ENCODE measurements around the gene ZNF668.

ZNF668 gene

DNA sequence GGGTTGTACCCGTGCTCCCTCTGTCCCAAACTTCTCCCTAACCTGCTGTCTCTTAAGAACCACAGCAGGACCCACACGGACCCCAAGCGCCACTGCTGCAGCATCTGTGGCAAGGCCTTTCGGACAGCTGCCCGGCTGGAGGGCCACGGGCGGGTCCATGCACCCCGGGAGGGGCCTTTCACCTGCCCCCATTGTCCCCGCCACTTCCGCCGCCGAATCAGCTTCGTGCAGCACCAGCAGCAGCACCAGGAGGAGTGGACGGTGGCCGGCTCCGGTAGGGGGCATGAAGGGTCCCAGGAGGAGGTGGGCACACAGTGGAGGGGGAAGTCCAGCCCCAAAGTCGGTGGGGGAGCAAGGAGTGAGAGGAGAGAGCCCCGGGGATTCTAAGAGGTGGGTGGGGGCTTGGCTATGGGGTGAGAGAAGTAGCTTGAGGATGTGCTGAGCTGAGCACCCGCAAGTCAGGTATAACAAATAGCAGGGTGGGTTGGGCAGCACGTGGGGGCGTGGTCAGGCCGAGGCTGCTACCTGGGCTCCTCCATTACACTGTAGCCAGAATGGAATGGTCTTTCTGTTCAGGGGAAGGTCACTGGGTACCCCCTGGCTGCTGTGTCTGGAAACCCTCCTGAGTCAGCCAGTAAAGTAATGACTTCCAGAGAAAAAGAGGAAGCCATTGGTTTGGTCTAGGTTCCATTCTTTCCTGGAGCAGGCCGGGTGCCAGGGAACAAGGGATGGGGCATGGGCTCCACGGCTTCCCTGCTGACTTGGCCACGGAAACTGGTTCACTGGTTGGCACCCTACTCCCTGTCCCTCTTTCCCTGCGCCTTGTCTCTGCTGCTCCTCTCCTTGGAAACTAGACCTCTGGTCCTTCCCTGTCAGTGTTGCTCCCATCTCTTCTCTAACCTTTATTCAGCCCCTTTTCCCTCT lies 7.7 kb upstream of the ZNF668 start:
- DNase-seq: no peak

DNA sequence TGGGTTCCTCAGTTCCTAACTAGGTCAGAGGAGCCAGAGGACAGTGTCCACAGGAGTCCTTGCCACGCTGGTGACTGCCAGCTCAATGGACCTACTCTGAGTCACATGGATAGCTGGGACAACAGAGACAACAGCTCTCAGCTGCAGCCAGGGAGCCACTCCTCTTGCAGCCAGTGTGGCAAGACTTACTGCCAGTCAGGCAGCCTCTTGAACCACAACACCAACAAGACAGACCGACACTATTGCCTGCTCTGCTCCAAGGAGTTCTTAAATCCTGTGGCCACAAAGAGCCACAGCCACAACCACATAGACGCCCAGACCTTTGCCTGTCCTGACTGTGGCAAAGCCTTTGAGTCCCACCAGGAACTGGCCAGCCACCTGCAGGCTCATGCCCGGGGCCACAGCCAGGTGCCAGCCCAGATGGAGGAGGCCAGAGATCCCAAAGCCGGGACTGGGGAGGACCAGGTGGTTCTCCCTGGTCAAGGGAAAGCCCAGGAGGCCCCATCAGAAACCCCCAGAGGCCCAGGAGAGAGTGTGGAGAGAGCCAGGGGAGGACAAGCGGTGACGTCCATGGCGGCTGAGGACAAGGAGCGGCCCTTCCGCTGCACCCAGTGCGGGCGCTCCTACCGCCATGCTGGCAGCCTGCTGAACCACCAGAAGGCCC lies 6.8 kb upstream of the ZNF668 start:
- no peak for DNase-seq

DNA sequence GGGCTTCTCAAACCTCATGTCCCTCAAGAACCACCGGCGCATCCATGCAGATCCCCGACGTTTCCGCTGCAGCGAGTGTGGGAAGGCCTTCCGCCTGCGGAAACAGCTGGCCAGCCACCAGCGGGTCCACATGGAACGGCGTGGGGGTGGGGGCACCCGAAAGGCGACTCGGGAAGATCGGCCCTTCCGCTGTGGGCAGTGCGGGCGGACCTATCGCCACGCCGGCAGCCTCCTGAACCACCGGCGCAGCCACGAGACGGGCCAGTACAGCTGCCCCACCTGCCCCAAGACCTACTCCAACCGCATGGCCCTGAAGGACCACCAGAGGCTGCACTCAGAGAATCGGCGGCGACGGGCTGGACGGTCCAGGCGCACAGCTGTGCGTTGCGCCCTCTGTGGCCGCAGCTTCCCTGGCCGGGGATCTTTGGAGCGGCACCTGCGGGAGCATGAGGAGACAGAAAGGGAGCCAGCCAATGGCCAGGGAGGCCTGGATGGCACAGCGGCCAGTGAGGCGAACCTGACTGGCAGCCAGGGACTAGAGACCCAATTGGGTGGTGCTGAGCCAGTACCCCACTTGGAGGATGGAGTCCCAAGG lies 6.1 kb upstream of the ZNF668 start:
- DNase-seq: no peak

DNA sequence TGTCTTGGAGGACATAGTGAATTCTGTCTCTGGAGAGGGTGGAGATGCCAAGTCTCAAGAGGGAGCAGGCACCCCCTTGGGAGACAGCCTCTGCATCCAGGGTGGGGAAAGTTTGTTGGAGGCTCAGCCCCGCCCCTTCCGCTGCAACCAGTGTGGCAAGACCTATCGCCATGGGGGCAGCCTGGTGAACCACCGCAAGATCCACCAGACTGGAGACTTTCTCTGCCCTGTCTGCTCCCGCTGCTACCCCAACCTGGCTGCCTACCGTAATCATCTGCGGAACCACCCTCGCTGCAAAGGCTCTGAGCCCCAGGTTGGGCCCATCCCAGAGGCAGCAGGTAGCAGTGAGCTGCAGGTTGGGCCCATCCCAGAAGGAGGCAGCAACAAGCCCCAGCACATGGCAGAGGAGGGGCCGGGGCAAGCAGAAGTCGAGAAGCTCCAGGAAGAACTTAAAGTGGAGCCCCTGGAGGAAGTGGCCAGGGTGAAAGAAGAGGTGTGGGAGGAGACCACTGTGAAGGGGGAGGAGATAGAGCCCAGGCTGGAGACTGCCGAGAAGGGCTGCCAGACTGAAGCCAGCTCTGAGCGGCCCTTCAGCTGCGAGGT lies 5.4 kb upstream of the ZNF668 start:
- no peak for DNase-seq

DNA sequence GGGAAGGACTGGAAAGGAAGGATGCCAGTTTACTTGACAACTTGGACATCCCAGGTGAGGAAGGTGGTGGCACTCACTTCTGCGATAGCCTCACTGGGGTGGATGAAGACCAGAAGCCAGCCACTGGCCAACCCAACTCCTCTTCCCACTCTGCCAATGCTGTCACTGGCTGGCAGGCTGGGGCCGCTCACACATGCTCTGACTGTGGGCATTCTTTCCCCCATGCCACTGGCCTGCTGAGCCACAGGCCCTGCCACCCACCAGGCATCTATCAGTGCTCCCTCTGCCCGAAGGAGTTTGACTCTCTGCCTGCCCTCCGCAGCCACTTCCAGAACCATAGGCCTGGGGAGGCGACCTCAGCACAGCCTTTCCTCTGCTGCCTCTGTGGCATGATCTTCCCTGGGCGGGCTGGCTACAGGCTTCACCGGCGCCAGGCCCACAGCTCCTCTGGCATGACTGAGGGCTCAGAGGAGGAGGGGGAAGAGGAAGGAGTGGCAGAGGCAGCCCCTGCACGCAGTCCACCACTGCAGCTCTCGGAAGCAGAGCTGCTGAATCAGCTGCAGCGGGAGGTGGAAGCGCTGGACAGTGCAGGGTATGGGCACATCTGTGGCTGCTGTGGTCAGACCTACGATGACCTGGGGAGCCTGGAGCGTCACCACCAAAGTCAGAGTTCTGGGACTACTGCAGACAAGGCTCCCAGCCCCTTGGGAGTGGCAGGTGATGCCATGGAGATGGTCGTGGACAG lies 4.7 kb upstream of the ZNF668 start:
- DNase-seq: no peak

DNA sequence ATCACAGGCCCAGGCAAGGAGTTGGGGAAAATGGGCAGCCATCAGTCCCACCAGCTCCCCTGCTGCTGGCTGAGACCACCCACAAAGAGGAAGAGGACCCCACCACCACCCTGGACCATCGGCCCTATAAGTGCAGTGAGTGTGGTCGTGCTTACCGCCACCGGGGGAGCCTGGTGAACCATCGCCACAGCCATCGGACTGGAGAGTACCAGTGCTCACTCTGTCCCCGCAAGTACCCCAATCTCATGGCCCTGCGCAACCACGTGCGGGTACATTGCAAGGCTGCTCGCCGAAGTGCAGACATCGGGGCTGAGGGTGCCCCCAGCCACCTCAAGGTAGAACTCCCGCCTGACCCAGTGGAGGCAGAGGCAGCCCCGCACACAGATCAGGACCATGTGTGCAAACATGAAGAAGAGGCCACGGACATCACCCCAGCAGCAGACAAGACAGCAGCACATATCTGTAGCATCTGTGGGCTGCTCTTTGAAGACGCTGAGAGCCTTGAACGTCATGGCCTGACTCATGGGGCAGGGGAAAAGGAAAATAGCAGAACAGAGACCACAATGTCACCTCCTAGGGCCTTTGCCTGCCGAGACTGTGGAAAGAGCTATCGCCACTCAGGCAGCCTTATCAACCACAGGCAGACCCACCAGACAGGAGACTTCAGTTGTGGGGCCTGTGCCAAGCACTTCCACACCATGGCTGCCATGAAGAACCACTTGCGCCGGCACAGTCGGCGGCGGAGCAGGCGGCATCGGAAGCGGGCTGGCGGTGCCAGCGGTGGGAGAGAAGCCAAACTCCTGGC lies 3.8 kb upstream of the ZNF668 start:
- DNase-seq: no peak

DNA sequence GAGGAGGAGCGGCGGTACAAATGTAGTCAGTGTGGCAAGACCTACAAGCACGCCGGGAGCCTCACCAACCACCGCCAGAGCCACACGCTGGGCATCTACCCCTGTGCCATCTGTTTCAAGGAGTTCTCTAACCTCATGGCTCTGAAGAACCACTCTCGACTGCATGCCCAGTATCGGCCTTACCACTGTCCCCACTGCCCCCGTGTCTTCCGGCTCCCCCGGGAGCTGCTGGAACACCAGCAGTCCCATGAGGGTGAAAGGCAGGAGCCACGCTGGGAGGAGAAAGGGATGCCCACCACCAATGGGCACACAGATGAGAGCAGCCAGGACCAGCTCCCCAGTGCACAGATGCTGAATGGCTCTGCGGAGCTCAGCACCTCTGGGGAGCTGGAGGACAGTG lies 3.0 kb upstream of the ZNF668 start:
- no peak for DNase-seq

DNA sequence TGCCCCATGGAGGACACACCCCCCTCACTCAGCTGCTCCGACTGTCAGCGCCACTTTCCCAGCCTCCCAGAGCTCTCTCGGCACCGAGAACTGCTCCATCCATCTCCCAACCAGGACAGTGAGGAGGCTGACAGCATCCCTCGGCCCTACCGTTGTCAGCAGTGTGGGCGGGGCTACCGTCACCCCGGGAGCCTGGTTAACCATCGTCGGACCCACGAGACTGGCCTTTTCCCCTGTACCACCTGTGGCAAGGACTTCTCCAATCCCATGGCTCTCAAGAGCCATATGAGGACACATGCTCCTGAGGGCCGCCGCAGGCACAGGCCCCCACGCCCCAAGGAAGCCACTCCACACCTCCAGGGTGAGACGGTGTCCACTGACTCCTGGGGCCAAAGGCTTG lies 2.3 kb upstream of the ZNF668 start:
- no peak for DNase-seq

DNA sequence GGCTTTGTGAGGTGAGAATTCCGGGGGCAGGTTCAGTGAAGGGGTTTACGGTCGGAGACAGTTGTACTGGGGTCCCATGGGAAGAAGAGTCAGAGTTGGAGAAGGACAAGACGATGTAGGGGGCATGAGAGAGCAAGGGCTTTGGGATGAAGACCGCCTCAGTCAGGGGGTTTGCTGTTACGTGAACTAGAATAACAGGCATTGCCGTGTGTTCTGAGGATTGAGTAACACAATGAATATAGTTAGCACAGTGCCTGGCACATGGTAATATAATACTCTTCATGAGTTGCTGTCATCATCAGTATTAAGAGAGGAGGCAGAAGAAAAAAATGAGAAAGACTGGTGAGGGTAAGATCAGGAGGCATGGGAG lies 759 bp upstream of the ZNF668 start:
- no peak for DNase-seq

DNA sequence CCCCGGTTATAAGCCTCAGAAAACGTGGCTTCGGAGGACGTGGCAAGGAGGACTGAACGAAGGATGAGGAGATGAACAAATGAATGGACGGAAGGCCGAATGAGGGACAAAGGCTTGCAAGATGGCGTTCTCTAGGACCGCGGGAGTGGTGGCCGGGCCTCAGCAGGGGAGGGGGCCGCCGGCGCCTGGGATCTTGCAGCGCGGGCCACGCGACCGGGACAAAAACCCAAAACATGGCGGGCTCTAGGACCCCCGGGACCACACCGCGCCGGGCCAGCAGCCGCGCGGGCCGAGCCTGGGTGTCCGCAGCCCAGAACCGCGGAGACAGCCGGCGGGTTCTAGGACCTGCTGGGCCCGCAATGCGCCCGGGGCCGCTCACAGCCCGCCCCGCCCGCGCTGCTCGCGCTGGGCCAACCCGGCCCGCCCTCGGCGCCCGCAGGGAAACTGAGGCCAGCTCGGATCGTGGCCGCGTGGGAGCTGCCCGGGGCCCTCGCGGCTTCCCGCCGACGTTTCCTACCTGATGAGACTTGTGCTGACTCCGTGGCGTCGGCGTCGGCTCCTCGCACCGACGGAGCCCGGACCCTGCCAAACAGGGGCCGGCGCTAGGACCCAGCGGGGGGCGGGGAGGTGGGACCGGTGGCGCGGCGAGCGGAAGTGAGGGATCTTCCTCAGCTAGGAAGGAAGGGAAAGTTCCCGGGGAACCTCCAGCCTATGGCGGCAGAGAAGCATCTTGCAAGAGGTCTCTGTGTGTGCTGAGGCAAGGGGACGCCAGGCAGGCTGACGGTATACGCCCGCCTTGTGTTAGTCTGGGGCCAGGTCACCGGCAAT lies 684 bp downstream of the ZNF668 start:
- DNase-seq: peak; percentile 87

DNA sequence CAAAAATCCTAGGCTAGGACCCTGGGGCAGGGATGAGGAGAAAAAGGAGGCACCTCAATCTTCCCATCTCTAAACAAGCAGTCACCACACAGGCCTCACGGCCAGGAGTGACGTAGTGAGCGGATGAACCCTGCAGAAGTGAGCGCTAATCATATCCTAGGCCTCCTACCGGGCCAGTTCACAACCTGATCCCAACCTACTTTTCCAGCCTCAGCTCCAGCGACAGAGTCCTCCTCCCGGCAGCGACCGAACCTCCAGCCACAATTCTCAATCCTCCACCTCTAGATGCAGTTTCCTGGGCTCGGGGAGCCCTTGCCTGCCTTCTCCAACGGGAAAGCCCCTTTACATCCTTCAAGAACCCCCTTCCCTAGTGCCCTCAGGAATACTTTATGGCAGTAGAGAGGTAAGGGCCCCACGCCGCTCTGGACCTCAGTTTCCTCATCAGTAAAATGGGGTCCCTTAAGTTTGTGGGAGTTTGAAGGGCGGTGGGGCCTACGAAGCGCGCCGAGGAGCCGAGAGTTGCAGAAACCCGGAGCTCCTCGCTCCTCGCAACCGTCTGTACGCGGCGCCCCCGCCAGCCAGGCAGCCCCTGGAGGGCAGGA lies 1.4 kb downstream of the ZNF668 start:
- DNase-seq: no peak

DNA sequence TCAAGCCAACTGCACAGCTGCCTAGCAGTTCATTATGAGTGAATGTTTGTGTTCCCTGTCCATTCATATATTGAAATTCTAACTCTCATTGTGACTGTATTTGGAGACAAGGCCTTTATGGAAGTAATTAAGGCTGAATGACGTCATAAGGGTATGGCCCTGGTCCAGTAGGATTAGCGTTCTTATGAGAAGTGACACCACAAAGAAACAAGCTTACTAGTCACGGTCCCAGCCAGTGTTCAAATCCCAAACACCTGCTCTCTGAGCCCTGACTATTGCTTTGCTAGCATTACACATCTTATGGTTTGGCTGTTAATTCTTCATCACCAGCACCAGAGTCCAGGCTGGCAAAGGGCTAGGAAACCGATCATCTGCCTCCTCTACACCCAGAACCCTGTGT lies 2.2 kb downstream of the ZNF668 start:
- DNase-seq: no peak

DNA sequence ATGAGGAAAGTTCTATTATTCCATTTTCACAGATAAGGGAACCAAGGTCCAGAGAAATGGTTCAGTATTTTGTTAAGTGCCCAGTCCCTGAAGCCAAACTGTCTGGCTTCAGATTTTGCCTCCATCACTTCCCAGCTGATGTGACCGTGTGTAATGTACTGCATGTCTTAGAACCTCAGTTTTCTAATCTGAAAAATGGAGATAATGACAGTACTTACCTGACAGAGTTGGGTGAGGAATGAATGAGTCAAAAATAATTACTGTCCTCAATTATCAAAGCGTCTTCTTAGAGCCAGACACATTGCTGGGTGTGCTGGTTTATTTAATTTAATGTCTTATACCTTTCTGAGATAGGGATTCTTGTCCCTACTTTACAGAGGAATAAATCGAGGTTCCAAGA lies 6.7 kb downstream of the ZNF668 start:
- DNase-seq: no peak

DNA sequence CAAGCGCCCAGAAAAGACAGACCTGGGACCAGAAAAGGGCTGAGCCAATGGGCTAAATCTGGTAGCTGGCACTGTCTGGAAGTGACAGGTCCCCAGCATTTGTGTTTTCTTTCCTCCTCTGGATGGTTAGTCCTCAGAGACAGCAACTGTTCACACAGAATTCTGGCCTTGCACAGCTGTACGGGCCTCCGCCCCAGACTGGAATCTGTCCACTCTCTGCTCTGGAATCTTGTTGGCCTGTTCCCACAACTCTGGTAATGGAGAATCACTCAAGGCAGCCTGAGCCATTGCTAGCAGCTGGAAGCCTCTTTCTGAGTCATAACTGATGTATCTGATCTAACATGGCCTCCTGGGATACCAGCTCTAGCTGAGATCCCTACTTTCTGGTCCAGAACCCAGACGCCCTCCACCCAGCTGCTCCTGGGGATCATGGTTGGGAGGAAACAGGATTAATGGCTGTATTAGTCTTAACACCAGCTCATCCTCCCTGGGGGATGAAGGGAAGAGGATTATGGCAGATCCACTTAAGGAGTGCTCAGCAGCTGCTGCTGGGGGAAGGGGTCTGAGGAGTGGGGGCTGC lies 9.1 kb downstream of the ZNF668 start:
- DNase-seq: no peak

DNA sequence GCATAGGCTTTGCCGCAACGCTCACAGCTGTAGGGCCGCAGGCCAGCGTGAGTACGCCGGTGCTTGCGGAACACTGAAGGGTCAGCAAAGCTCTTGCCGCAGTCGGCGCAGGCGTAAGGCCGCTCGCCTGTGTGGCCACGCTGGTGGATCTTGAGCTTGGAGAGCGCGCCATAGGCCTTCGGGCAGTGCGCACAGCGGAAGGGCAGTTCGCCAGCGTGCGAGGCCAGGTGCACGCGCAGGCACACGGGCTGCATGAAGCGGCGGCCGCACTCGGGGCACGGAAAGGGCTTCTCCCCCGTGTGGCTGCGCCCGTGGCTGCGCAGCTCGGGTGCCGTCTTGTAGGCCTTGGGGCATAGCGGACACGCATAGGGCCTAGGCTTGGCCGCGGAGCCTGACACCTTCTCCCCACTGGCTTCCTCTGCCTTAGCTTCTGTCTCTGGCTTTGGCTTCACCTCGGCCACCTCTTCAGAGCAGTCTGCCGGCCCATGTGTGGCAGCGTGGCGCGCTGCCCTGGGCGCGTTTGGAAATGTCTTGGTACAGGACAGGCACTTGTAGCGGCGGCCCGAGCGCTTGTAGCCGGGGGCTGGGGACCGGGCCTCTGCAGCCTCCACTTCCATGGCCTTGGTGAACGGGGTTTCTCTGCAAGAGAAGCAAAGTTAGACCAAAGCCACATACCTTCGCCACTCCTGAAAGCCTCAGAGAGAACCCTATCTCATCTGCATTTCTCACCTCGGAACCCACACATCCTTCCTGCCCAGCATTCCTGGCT lies 10.0 kb downstream of the ZNF668 start:
- DNase-seq: no peak

DNA sequence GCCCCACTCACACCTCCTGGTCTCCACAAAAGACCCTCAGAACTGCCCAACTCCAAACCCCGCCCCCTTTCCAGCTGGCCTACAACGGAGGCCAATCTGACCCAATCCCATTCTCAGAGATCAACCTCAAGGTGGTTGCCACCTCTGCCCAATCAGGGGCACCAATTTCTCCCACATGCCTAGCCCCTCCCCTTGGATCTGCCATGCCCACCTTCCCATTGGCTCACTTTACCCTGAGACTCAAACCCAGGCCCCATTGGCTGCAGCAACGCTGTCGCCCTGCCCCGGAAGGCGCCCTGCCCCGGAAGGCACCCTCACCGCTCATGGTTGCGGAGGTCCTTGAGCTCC lies 10.6 kb downstream of the ZNF668 start:
- DNase-seq: no peak

DNA sequence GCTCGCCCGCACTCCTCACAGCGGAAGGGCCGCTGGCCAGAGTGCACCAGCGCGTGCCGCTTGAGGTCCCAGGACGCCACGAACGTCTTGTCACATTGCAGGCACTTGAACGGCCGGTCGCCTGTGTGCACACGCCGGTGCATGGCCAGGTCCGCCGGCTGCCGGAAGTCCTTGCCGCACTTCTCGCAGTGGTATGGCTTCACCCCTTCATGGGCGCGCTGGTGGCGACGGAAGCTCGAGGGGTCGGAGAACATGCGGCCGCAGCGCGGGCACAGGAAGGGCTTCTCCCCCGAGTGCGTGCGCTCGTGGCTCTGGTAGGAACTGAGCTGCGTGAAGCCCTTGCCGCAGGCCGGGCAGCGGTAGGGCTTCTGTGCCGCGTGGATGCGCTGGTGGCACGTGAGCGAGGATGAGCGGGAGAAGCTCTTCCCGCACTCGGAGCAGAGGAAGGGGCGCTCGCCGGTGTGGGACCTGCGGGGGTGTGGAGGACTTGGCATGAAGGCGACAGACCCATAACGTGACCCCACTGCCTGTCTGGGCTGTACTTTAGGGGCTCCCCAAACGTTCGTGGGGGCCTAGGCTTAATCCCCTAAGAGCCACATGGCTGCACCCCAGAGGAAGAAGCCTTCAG lies 12.1 kb downstream of the ZNF668 start:
- DNase-seq: no peak

DNA sequence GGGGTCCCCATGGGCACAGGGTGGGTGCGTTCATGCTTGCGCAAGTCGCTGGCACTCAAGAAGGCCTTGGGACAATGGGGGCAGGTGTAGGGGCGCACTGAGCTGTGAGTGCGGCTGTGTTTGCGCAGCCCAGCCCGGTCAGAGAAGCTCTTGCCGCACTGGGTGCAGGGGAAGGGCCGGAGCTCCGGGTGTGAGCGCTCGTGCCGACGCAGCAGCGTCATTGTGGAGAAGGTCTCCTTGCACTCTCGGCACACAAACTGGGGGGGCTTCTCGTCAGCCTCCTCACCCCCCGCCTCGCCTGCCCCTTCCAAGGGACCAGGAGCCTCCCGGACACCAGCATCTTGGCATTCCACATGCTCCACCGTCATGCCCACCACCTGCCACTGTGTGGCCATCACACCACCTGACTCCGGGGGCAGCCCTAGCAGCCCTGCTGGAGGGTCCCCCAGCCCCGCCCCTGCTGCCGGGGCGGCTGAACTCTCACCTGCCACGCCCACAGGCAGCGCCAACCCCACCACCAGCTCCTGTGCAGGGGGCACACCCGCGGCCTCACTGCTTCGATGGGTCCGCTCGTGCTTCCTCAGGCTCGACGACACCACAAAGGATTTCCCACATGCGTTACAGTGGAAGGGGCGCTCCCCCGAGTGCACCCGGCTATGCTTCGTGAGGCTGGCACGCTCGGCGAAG lies 12.8 kb downstream of the ZNF668 start:
- no peak for DNase-seq

Data from T-helper 9 cell (primary cell).